ENCODE measurements around the gene CCDC7. TPM values are rescaled to one million over a fixed set of nuclear protein-coding genes. Genes with fewer than 3 reads are reported as not detected.
"Not testable (repeated sequence)": the region's sequence is repeated elsewhere in the genome, so short reads cannot be mapped to it uniquely, and the experiment has no call there.

The CCDC7 gene
- total RNA-seq, 4 donors from 2014 or later = 34.1 to 114 (median 93.6) TPM

DNA sequence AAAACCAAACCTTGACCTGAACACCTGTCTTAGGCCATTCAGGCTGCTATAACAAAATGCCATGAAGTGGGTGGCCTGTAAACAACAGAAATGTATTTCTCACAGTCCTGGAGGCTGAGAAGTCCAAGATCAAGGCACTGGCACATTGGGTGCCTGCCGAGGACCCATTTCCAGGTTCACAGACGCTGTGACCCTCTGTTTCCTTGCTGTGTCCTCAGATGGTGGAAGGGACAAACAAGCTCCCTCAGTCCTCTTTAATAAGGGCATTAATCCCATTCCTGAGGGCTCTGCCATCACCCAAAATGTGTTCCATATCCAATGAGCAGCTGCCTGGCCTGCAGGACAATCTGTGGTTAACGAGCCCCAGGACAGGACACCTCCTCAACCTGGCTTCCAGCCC lies 444.5 kb downstream of the CCDC7 start:
- H3K4me3 ChIP-seq = no peak overlapping the region
- H3K36me3 ChIP-seq = no peaks in the 10 kb centered on the region
- no peak for DNase-seq
- H3K9me3 ChIP-seq = no peaks in the 10 kb centered on the region
- intact Hi-C loops (cut with DNase I; ENCODE audit: low total_unique reads) = no loop called here
- no peak overlapping the region for H3K27ac ChIP-seq
- no peaks in the 10 kb centered on the region for H3K27me3 ChIP-seq
- no peaks in the 10 kb centered on the region for H3K4me1 ChIP-seq
- TF ChIP-seq POLR2A (IDR thresholded peaks at IDR 0.05) (no peak), CTCF (IDR thresholded peaks at IDR 0.05) (no peak)

- TF ChIP-seq CTCF (IDR thresholded peaks at IDR 0.05) (no peak), POLR2A (IDR thresholded peaks at IDR 0.05) (no peak)
- Histone ChIP-seq H3K27ac (no peak overlapping the region), H3K4me1 (no peaks in the 10 kb centered on the region), H3K9me3 (no peaks in the 10 kb centered on the region), H3K36me3 (no peaks in the 10 kb centered on the region), H3K27me3 (no peaks in the 10 kb centered on the region), H3K4me3 (no peak overlapping the region)
- intact Hi-C loops (cut with DNase I; ENCODE audit: low total_unique reads) = no loop called here
- no peak for DNase-seq
Measured at GRCh38 chr10:32891261-32891660, 445.3 kb downstream of the CCDC7 start.

DNA sequence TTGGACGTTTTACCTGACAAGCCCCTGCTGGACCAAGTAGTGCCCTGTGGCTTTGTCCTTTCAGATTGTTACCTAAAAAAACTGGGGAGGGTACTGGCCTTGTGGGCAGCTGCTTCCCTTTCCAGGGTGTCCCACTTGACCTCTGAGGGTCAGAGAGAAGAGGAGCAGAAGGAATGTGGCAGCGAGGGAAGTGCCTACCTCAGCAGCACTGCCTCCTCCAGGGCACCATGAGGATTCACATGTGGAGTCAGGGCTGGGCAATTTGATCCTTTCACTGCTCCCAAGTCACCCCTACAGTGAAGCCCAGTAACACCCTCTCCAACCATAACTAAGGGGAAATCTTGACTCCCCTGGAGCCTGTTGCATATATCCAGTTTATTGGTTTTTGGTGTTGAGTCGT lies 447.5 kb downstream of the CCDC7 start:
- H3K9me3 ChIP-seq = no peaks in the 10 kb centered on the region
- H3K4me1 ChIP-seq = no peaks in the 10 kb centered on the region
- intact Hi-C loops (cut with DNase I; ENCODE audit: low total_unique reads) = no loop called here

GRCh38 chr10:32893916-32894664 lies 448.1 kb downstream of the CCDC7 start:
- intact Hi-C loops (cut with DNase I; ENCODE audit: low total_unique reads) = no loop called here
- no peaks in the 10 kb centered on the region for H3K36me3 ChIP-seq
- no peaks in the 10 kb centered on the region for H3K27me3 ChIP-seq
- TF ChIP-seq POLR2A (IDR thresholded peaks at IDR 0.05) (no peak), CTCF (IDR thresholded peaks at IDR 0.05) (no peak)
- DNase-seq = no peak
- H3K9me3 ChIP-seq = no peaks in the 10 kb centered on the region
- no peak overlapping the region for H3K27ac ChIP-seq
- H3K4me3 ChIP-seq = no peak overlapping the region
- H3K4me1 ChIP-seq = no peaks in the 10 kb centered on the region

More for the DNA sequence above, 447.5 kb downstream of the CCDC7 start:
- H3K36me3 ChIP-seq = no peaks in the 10 kb centered on the region
- H3K27ac ChIP-seq = no peak overlapping the region
- no peak overlapping the region for H3K4me3 ChIP-seq
- no peak for DNase-seq
- H3K27me3 ChIP-seq = no peaks in the 10 kb centered on the region
- TF ChIP-seq POLR2A (IDR thresholded peaks at IDR 0.05) (no peak), CTCF (IDR thresholded peaks at IDR 0.05) (no peak)

- intact Hi-C loops (cut with DNase I; ENCODE audit: low total_unique reads); DNase-seq; H3K36me3 ChIP-seq; H3K4me1 ChIP-seq; H3K27me3 ChIP-seq; H3K27ac ChIP-seq; H3K9me3 ChIP-seq; H3K4me3 ChIP-seq: not testable (repeated sequence)
Measured at GRCh38 chr10:32895200-32895968, 449.4 kb downstream of the CCDC7 start.
